Loucy (cell line): ENCODE measurements around the gene PTCHD4.

Experiments used
- CTCF ChIP-seq: fragments of 200-600 bp; sonication (generic); conservative IDR thresholded peaks from 2 replicates; pipeline ENCODE4 v1.5.1; 2014; ENCODE audit warnings: mild to moderate bottlenecking, antibody characterized with exemption, low read length
- EZH2phosphoT487 ChIP-seq: fragments of 200-600 bp; IDR thresholded peaks from 2 replicates; pipeline ENCODE4 v1.6.1; 2018; ENCODE audit warnings: antibody characterized with exemption, mild to moderate bottlenecking, moderate library complexity, borderline replicate concordance

GRCh38 chr6:48090546-48090945 is 20.5 kb downstream of the PTCHD4 start:
- TF ChIP-seq EZH2phosphoT487 (no peak), CTCF (no peak)
